Hepatocyte (in vitro differentiated cells): ENCODE measurements around the gene HAAO.

Experiments
- CTCF ChIP-seq: fragments of 200-600 bp; sonication (generic); IDR thresholded peaks from 2 replicates; pipeline ENCODE4 v1.5.1; 2016; ENCODE audit warnings: antibody characterized with exemption, mild to moderate bottlenecking; ENCODE audit not compliant: poor library complexity
- EZH2 ChIP-seq: fragments of 200-600 bp; sonication (generic); IDR thresholded peaks from 2 replicates; pipeline ENCODE4 v1.6.1; 2016; ENCODE audit warnings: antibody characterized with exemption, mild to moderate bottlenecking, borderline replicate concordance

- no peak for TF ChIP-seq CTCF
- TF ChIP-seq EZH2 = no peak
These were observed 33.6 kb downstream of the HAAO start for GRCh38 chr2:42758751-42759150.
